GM18858 (cell line): ENCODE measurements around the gene OSBPL10.

Experiments
- ATAC-seq: cut with Tn5 transposase; IDR thresholded peaks from one replicate; pipeline ENCODE4 v1.9.1; 2021; ENCODE audit not compliant: unreplicated experiment

The OSBPL10 gene

GRCh38 chr3:31752305-31753049 lies 228.6 kb downstream of the OSBPL10 start:
- ATAC-seq: no peak

- ATAC-seq: no peak
Observed at GRCh38 chr3:31750341-31750740, 230.7 kb downstream of the OSBPL10 start.

GRCh38 chr3:31748933-31749295 lies 232.1 kb downstream of the OSBPL10 start:
- no peak for ATAC-seq

GRCh38 chr3:31748281-31748932 lies 232.7 kb downstream of the OSBPL10 start:
- ATAC-seq: no peak

- ATAC-seq: no peak
Observed at GRCh38 chr3:31747785-31748184, 233.3 kb downstream of the OSBPL10 start.

- ATAC-seq: no peak
Observed at GRCh38 chr3:31744913-31745312, 236.1 kb downstream of the OSBPL10 start.

- ATAC-seq: no peak
Observed at GRCh38 chr3:31743331-31744089, 237.6 kb downstream of the OSBPL10 start.

- ATAC-seq: no peak
Observed at GRCh38 chr3:31740397-31740796, 240.7 kb downstream of the OSBPL10 start.

- ATAC-seq: no peak
Observed at GRCh38 chr3:31738412-31738811, 242.7 kb downstream of the OSBPL10 start.

GRCh38 chr3:31735667-31736066 lies 245.4 kb downstream of the OSBPL10 start:
- ATAC-seq: no peak

GRCh38 chr3:31733234-31733667 lies 247.8 kb downstream of the OSBPL10 start:
- no peak for ATAC-seq

- no peak for ATAC-seq
Observed at GRCh38 chr3:31732548-31732947, 248.5 kb downstream of the OSBPL10 start.

GRCh38 chr3:31729573-31729972 lies 251.5 kb downstream of the OSBPL10 start:
- ATAC-seq: no peak

GRCh38 chr3:31729082-31729481 lies 252.0 kb downstream of the OSBPL10 start:
- ATAC-seq: no peak

- no peak for ATAC-seq
Observed at GRCh38 chr3:31728403-31728802, 252.7 kb downstream of the OSBPL10 start.

- no peak for ATAC-seq
Observed at GRCh38 chr3:31725976-31726375, 255.1 kb downstream of the OSBPL10 start.

GRCh38 chr3:31725568-31725967 lies 255.5 kb downstream of the OSBPL10 start:
- no peak for ATAC-seq

- ATAC-seq: no peak
Observed at GRCh38 chr3:31724651-31725050, 256.4 kb downstream of the OSBPL10 start.

- ATAC-seq: no peak
Observed at GRCh38 chr3:31724116-31724515, 256.9 kb downstream of the OSBPL10 start.

GRCh38 chr3:31723701-31724100 lies 257.4 kb downstream of the OSBPL10 start:
- ATAC-seq: no peak

GRCh38 chr3:31721676-31722075 lies 259.4 kb downstream of the OSBPL10 start:
- no peak for ATAC-seq
